Measurements from ENCODE around the gene RNF151.

The RNF151 gene

DNA sequence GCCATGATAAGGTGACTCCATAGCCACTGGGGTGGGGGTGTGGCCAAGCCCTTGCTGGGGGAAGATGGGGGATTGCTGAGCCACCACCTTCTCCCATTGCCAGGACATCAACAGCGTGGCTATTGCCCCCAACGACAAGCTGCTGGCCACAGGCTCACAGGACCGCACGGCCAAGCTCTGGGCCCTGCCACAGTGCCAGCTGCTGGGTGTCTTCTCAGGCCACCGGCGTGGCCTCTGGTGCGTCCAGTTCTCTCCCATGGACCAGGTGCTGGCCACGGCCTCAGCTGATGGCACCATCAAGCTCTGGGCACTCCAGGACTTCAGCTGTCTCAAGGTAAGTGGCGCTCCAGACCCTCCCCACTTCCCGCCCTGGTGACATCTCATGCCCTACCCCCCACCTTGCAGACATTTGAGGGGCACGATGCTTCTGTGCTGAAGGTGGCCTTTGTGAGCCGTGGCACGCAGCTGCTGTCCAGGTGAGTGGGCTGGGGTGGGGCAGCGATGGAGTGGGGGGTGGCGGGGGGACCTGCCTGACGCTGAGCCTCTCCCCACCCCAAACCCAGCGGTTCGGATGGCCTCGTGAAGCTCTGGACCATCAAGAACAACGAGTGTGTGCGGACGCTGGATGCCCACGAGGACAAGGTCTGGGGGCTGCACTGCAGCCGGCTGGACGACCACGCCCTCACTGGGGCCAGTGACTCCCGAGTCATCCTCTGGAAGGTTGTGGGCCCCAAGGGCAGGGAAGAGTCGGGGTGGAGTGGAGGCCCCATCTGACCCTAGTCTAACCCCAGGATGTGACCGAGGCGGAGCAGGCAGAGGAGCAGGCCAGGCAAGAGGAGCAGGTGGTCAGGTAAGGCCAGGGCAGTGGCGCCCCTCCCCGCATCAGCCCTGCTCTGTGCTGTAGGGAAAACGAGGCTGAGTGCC lies 10.6 kb downstream of the RNF151 start:
- DNase-seq (ENCODE audit: low spot score) = no peak

DNA sequence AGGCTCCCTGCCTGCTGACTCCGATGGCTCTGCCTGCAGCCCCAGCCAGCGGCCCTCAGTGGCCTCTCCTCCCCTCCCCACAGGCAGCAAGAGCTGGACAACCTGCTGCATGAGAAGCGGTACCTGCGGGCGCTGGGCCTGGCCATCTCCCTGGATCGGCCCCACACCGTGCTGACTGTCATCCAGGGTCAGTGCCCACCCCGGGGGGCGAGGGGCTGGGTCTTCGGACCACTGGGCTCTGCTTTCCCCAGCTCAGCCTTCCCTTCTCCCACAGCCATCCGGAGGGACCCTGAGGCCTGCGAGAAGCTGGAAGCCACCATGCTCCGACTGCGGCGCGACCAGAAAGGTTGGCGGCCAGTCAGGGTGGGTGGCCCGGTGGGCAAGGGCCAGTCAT lies 11.2 kb downstream of the RNF151 start:
- DNase-seq (ENCODE audit: low spot score) = no peak

DNA sequence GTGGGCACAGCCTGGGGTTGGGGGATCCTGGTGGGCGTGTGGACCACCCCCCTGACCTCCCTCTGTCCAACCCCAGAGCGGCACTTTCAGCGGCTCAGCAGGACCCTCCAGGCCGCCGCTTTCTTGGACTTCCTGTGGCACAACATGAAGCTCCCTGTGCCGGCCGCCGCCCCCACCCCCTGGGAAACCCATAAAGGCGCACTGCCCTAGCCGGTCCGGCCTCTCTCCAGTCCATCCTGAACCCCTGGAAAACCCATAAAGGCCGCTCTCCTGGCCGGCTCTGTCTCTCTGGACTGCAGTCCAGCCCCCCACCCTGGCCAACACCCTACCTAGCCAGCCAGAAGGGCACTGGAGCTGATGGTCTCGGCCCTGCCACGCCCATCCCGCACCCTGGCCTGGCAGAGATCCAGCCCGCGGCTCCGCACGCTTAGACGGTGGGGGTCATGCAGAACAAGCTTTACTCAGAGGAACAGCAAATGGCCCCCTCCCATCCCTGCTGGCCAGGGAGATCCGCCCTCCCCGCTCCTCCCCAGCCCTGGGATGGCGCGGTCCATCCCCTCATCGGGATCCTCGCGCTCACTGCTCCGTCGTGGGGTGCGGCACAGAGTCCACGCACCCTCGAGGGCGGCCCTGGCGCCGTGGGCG lies 11.9 kb downstream of the RNF151 start:
- DNase-seq (ENCODE audit: low spot score) = no peak

DNA sequence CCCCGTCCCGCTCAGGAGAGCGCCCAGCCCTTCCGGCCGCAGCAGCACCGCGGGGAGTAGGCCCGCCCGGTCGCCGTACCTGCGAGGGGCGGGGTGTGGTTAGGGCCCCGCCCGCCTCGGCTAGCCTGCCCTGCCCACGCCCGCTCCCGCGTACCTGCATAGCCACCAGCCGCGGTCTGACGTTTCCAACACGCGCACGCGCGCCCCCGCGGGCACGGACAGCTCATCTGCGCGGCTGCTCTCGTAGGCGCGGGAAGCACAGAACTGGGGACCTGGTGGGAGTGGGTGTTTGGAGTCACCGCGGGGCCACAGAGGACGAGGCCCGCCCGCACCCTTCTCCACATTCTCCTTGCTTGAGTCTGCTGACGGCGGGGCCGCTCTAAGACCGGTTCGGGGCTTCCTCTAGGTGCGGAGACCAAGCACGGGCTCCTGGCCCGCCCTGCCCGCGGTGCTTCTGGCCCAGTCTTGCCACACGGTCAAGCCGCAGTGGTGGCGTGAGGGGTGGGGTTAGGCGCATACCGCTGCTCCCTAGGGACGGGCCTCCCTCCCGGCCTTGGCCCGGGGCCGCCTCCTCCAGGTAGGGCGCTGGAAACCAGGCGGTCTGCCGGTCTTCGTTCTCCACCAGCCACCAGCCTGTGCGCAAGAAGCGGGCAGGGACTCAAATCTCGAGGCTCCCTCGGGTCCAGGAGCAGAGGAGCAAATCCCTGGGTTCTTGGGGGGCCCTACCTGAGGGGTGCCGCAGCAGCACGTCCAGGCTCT lies 12.8 kb downstream of the RNF151 start:
- no peak for DNase-seq (ENCODE audit: low spot score)

DNA sequence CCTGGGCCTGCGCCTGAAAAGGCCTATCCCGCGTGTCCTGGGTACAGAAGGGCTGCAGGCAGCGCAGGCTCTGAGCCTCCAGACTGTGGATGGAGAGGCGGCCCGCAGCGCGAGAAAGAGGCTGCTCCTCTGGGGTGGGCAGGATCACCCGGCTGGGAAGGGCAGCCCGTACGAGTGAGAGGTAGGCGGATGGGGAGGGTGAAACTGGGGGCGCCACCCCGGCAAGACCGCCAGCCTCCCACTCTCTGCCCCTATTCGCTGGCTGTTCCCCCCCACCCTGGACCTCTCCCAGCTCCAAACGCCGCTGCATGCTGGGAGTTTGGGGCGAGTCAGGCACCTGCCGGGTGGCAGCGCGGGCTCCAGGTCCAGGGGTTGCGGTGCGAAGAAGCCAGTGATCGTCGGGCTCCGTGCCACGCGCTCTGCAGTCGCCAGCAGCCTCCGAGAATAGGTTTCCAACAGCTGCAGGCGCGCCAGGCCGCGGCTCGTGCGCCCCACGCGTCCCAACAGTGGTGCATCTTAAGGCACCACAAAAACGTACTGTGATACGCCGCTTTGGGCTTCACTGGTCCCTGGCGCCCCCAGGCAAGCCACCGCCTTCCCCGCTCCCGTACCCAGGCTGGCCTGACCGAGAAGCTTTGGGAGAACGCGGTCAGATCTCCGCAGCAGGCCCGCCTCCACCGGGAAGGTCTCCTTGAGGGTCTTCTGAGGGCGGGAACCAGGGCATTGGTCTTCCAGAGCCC lies 13.5 kb downstream of the RNF151 start:
- DNase-seq (ENCODE audit: low spot score) = no peak

DNA sequence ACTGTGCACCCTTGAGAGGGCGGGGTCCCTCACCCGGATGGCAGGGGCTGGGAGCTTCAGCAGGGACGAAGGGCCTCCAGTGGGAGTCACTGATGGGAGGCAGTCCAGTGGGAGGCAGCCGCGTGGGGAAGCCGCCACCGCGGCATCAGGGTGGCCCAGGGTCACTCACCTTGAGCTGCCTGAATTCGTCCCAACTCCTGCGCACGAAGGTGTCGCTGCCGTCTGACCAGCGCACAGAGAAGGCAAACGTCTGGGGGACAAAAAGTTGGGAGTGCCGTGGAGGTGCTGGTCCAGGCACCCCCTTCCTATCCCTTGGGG lies 14.1 kb downstream of the RNF151 start:
- DNase-seq (ENCODE audit: low spot score) = no peak

DNA sequence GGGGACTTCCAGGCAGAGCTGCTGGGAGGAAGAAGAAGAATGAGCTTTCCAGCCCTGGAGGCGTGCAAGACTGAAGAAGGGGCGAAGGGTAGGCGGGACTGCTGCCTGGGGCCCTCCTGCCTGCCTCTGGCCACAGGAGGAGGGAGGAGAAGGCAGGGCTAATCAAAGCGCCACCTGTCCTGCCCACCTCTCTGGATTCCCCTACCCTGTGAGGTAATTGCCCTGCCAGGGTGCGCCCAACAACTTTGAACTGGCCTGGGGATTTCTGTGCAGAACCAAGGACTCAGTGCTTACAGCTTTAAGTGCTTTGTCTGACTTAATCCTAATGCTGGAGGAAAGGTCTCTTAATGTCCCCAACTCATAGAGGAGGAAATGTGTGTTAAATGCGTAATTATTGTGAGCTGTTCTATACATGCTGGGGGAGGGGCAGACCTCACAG lies 14.8 kb downstream of the RNF151 start, which contains the start of gene NOXO1:
Gene NOXO1, minus strand, starts transcription at position 72 of the 439 bp plus-strand sequence. CDS start 290 bp downstream, outside the sequence.
- DNase-seq (ENCODE audit: low spot score) = no peak

DNA sequence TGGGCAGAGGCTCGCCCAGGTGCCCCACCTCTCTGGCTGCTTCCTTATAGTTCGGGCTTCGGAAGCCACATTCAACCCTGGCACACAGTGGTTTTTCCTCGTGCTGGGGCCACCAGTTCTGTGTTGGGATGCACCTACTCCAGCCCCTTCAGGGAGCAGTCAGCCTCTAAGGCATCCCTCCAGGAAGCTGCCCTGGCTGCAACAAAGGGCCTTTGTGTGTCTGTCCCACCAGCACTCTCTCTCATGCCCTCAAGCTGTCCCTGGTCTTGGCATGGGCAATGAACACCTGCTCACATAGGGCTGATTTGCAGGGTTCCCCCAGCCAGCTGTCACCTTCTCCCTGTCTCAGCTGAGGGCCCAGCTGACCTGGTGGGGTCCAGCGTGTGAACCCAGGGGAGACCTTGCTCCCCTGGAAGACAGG lies 15.4 kb downstream of the RNF151 start:
- no peak for DNase-seq (ENCODE audit: low spot score)

DNA sequence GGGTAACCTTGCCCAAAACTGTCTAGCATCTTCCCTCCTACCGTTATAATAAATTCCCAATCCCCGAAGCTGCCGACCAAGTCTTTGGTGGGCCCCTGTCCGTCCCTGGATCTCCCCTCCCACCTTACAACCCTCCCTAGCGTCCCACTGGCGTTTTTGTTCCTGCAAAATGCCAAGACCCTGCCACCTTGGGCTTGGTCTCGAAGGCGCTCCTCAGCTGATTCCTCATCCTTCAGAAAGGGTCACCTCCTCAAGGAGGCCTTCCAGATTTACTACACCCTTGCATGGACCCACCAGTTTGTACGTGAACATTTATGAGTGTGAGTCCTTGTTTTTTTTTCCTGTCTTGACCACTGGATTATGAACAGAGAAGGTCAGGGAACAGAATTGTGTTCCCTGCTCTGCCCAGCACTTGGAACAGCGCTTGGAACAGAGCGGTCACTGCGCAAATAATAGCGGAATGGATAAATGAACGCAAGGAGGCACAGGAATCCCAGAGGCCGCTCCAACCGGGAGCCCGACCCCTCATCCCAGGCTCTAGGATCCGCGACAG lies 16.4 kb downstream of the RNF151 start:
- no peak for DNase-seq (ENCODE audit: low spot score)

DNA sequence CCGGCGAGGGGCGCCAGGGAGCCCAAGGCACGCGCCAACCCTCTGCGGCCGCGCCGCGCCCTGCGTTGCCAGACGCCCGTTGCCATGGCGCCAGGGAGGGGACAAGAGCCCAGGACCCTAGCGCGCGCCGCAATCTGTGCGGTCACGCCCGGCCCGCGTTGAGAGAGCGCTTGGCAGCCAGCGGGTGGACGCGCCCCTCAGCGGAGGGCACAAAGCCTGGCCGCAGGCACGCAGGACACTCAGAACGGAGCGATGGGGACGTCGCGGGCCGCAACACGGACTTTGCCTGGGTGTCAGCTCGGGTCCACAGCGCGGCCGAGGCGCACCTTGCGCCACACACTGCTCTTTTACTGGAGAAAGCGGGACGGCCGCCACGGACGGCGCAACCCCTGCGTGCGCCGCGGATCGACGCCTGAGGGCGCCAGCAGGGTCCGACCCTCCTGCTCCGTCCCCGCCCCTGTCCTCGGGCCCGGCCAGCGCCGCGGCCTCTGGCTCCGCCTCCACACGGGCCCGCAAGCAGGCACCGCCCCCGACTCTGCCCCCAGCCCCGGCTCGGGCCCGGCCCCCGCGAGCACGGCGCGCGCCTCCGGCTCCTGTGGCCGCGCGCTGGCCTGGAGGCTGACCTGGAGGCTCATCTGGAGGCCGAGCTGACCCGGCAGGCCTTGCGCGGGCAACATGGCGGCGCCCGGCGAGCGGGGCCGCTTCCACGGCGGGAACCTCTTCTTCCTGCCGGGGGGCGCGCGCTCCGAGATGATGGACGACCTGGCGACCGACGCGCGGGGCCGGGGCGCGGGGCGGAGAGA lies 17.1 kb downstream of the RNF151 start, which contains the start of gene GFER:
Gene GFER, plus strand, starts transcription at position 650 of the 803 bp plus-strand sequence. Its CDS starts 26 bp downstream, at position 676.
- peak; percentile 93 for DNase-seq (ENCODE audit: low spot score)

DNA sequence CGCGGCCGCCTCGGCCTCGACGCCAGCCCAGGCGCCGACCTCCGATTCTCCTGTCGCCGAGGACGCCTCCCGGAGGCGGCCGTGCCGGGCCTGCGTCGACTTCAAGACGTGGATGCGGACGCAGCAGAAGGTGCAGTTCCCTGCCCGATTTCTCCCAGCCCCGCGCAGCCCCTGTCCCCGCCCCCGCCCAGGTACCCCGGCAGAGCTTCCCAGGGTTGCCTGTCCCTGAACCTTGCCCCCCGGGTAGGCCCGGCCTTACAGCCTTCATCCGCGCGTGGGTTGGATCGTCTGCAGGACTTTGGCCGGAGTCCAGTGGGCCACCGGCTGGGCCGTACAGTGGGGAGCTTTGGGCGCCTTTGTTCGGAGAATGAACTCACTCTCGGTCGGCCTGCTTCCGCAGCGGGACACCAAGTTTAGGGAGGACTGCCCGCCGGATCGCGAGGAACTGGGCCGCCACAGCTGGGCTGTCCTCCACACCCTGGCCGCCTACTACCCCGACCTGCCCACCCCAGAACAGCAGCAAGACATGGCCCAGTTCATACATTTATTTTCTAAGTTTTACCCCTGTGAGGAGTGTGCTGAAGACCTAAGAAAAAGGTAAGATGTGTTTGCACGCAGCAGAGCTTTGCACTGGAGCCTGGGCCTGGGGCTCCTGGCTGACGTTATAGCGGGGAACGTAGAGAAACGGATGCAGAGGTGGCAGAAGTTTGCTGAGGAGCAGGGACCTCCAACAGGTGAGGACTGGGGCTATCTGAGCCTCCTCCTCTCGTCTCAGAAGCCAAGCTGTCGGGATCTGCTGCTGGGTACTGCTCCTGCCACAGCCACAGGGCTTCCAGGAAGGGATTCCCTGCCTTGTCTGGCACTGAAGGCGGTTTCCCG lies 17.9 kb downstream of the RNF151 start:
- DNase-seq (ENCODE audit: low spot score) = no peak

DNA sequence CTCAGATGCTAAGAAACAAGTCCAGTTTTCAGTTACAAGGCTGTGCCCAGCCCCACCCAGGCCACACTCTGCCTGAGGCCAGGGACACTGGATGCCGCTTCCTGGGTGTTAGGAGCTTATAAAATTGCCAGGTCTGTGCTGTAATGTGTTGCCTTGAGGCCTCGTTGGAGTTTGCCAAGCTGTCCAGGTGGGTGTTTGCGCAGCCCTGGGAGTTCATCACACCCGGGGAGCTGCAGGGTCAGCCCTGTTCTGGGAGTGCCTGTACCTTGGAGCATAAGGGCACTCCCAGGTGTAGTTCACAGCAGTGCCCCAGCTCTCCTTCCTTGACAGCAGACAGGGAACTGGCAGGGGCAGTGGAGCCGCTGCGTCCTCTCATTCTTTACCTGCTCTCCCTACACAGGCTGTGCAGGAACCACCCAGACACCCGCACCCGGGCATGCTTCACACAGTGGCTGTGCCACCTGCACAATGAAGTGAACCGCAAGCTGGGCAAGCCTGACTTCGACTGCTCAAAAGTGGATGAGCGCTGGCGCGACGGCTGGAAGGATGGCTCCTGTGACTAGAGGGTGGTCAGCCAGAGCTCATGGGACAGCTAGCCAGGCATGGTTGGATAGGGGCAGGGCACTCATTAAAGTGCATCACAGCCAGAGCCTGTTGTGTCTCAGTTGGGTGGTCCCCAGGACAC lies 19.0 kb downstream of the RNF151 start:
- DNase-seq (ENCODE audit: low spot score) = no peak

DNA sequence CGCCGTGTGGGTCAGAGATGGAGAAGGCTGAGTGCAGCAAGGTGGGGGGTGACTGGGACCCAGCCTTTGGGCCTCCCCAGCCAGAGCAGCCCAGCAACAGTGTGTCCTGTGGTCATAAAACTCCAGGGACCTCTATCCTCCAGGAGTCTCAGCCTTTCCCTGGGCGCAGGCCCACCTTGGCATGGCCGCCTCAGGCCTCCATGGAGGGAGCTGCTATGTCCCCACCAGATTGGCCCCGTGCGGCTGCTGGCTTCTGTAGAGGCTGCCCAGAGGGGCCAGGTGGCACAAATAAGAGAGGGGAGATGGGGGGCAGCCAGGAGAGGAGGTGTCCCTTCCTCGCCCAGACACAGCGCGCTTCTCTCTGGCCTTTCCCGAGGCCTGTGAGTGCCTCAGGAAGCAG lies 20.5 kb downstream of the RNF151 start:
- DNase-seq (ENCODE audit: low spot score) = no peak

DNA sequence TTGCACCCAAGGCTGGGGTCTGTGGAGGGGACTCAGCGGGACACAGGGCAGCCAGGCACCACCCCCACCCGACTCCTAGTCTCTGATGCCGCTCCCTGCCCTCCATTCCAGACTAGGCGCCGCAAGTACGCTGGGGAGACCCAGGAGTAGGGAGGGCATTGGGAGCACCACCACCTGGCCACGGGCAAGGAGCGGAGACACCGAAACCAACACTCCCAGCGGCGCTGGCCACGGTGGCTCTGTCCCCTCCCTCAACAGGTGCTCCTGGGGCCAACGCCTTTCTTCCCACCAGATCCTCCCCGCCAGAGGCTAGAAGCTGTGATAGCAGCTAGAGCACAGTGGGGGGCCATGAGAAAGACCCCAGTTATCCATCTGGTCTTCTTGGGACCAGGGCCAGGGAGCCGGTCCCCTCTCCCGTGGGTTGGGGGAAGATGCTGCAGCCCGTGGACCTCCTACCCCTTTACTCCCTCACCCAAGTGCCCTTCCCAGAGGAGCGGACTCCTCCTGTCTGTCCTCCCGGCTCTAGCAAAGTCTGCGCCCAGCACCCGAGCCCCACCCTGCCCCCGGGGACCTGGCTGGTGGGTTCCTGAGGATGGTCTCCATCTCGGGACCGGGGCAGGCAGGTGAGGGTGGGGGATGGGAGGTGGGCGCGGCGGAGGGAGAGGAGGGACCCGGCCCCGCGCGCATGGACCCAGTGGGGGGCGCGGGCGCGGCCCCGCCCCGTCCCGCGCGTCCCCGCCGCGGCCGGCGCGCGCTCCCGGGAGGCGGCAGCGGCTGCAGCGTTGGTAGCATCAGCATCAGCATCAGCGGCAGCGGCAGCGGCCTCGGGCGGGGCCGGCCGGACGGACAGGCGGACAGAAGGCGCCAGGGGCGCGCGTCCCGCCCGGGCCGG lies 22.8 kb downstream of the RNF151 start, which contains the start of gene SYNGR3:
Gene SYNGR3, plus strand, starts transcription at position 762 of the 892 bp plus-strand sequence. CDS start 133 bp downstream, outside the sequence.
- no peak for DNase-seq (ENCODE audit: low spot score)

DNA sequence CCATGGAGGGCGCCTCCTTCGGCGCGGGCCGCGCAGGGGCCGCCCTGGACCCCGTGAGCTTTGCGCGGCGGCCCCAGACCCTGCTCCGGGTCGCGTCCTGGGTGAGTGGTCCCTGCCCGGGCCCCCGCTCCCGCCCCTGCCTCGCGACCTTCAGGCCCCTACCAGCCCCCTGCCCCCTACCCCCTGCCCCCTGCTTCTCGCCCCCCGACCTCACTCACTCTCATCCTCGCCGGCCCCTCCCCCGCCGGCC lies 23.4 kb downstream of the RNF151 start:
- no peak for DNase-seq (ENCODE audit: low spot score)

DNA sequence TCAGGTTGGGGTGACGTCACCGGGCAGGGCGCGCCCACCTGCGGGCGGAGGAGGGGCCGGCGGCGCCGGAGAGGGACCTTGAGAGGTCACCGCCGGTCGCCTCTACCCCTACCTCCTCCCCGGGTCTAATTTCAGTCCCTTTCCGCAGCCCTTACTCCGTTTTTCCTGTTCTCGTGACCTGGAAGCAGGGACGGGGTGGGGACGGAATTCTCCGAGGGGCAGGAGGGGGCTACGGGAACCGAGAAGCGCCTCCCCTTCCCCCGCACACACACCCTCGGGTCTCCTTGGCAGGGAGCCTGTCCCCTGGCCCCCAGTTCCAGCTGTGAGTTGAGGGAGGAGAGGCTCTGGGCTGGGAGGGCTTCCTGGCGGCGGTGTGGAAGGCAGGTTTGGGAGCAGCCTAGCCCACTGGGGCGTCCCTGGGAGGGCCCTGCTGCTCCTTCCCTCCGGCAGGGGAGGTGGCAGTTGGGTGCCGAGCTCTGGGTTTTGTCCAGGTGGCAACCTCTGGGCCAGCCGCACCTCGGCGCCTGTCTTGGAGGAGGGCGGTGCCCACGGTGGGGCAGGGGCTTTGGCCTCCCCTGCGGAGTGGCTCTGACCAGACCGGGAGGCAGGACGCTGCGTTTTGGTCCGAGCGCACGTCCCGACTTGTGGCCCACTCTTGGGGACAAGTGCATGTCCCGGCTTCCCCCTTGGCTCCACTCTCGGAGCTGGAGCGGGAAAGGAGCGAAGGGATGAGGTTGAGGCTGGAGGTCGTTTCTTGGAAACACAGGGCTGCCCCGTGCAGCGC lies 23.9 kb downstream of the RNF151 start:
- no peak for DNase-seq (ENCODE audit: low spot score)

DNA sequence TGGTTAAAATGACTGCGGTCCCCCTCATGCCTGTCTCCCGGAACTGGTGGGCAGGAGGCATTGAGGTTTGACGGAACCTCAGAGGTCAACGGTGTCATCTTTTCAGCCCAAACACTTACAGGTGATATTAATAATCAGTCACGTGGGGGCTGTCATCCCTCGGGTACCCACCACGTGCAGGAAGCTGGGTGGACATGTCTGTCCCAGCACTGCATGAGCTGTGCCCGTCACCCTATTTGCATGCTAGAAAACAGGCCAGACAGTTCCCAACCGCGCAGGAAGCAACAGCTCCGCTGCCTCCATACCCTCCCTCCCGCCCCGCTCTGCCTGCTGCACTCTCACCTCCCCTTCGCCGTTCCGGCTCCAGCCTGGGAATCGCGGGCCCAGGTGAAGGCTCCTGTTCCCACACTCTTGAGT lies 24.5 kb downstream of the RNF151 start:
- no peak for DNase-seq (ENCODE audit: low spot score)

All from left forelimb (tissue), 1 donor.